ENCODE measurements around the gene ZNF101.

Gene ZNF101

GRCh38 chr19:19632661-19633060 is 36.0 kb upstream of the ZNF101 start:
- peaks cover 48 to 69% of the 10 kb centered on the region in 2 experiments for H3K36me3 ChIP-seq (ENCODE audit: control insufficient read depth in 1 of 2, insufficient read depth in 2 of 2, low read depth in 1 of 2, low read length in 2 of 2)
- no peak overlapping the region for H2AK5ac ChIP-seq (ENCODE audit: low read length, severe bottlenecking)
- no peak overlapping the region for H3K9ac ChIP-seq (ENCODE audit: low read length)
- H3K79me1 ChIP-seq (replicated peaks; ENCODE audit: low read length, poor library complexity, severe bottlenecking) = no peaks in the 10 kb centered on the region
- no peak overlapping the region for H3K4me3 ChIP-seq (ENCODE audit: insufficient read depth in 1 of 2, low read depth in 1 of 2, low read length in 2 of 2)
- no peak overlapping the region for H3K18ac ChIP-seq (ENCODE audit: low read depth in 1 of 2, low read length in 2 of 2)
- no peak overlapping the region for H2BK15ac ChIP-seq (ENCODE audit: low read depth, poor library complexity, severe bottlenecking)
- no peak overlapping the region for H2AFZ ChIP-seq (ENCODE audit: low read depth, low read length)
- H4K8ac ChIP-seq (ENCODE audit: low read length) = no peak overlapping the region
- no peak overlapping the region for H3K14ac ChIP-seq (ENCODE audit: low read length in 2 of 2)
- 91% methylated on average over 5 of the region's 5 CpGs for WGBS
- H4K91ac ChIP-seq (ENCODE audit: low read length) = no peak overlapping the region
- H2BK120ac ChIP-seq (ENCODE audit: low read depth, low read length) = no peak overlapping the region
- no peak overlapping the region for H3K27ac ChIP-seq (ENCODE audit: low read length, poor library complexity, severe bottlenecking)
- peaks cover 11% of the 10 kb centered on the region for H3K4me1 ChIP-seq (ENCODE audit: control insufficient read depth, insufficient read depth, low read depth, low read length)
- no peaks in the 10 kb centered on the region for H3K27me3 ChIP-seq (ENCODE audit: control insufficient read depth in 1 of 2, insufficient read depth in 1 of 2, low read length in 2 of 2)
- H3K4me2 ChIP-seq (ENCODE audit: low read length, poor library complexity, severe bottlenecking) = no peak overlapping the region
- no peak overlapping the region for H3K4ac ChIP-seq (ENCODE audit: low read depth in 1 of 2, low read length in 2 of 2)
- H3K9me3 ChIP-seq (ENCODE audit: control insufficient read depth, low read length) = no peaks in the 10 kb centered on the region
- no peak overlapping the region for H3K23ac ChIP-seq (ENCODE audit: low read length in 2 of 2)
- no peak overlapping the region for H2BK5ac ChIP-seq (ENCODE audit: low read depth, low read length, poor library complexity, severe bottlenecking)
- DNase-seq = no peak
- no peak overlapping the region for H2BK12ac ChIP-seq (ENCODE audit: low read length in 2 of 2)

- Histone ChIP-seq H3K18ac (ENCODE audit: low read depth in 1 of 2, low read length in 2 of 2) (no peak overlapping the region), H3K4me1 (ENCODE audit: control insufficient read depth, insufficient read depth, low read depth, low read length) (peaks cover 3% of the 10 kb centered on the region), H3K9me3 (ENCODE audit: control insufficient read depth, low read length) (no peaks in the 10 kb centered on the region), H3K14ac (ENCODE audit: low read length in 2 of 2) (no peak overlapping the region), H4K91ac (ENCODE audit: low read length) (no peak overlapping the region), H2BK15ac (ENCODE audit: low read depth, poor library complexity, severe bottlenecking) (no peak overlapping the region), H3K27me3 (ENCODE audit: control insufficient read depth in 1 of 2, insufficient read depth in 1 of 2, low read length in 2 of 2) (no peaks in the 10 kb centered on the region), H3K4ac (ENCODE audit: low read depth in 1 of 2, low read length in 2 of 2) (no peak overlapping the region), H2BK5ac (ENCODE audit: low read depth, low read length, poor library complexity, severe bottlenecking) (no peak overlapping the region), H3K4me3 (ENCODE audit: insufficient read depth in 1 of 2, low read depth in 1 of 2, low read length in 2 of 2) (no peak overlapping the region), H3K4me2 (ENCODE audit: low read length, poor library complexity, severe bottlenecking) (no peak overlapping the region), H3K36me3 (ENCODE audit: control insufficient read depth in 1 of 2, insufficient read depth in 2 of 2, low read depth in 1 of 2, low read length in 2 of 2) (peaks cover 48 to 77% of the 10 kb centered on the region in 2 experiments), H2AK5ac (ENCODE audit: low read length, severe bottlenecking) (no peak overlapping the region), H2BK120ac (ENCODE audit: low read depth, low read length) (no peak overlapping the region), H3K79me1 (replicated peaks; ENCODE audit: low read length, poor library complexity, severe bottlenecking) (no peaks in the 10 kb centered on the region), H3K9ac (ENCODE audit: low read length) (no peak overlapping the region), H2AFZ (ENCODE audit: low read depth, low read length) (no peak overlapping the region), H4K8ac (ENCODE audit: low read length) (no peak overlapping the region), H3K23ac (ENCODE audit: low read length in 2 of 2) (no peak overlapping the region), H2BK12ac (ENCODE audit: low read length in 2 of 2) (no peak overlapping the region), H3K27ac (ENCODE audit: low read length, poor library complexity, severe bottlenecking) (no peak overlapping the region)
- 97% methylated on average over 22 of the region's 22 CpGs for WGBS
- DNase-seq = no peak
Measured at GRCh38 chr19:19633711-19634515, 34.7 kb upstream of the ZNF101 start.

- no peak overlapping the region for H2BK120ac ChIP-seq (ENCODE audit: low read depth, low read length)
- no peaks in the 10 kb centered on the region for H3K9me3 ChIP-seq (ENCODE audit: control insufficient read depth, low read length)
Measured at GRCh38 chr19:19634516-19635312, 33.9 kb upstream of the ZNF101 start.

GRCh38 chr19:19635313-19635702 is 33.3 kb upstream of the ZNF101 start:
- no peak overlapping the region for H3K9ac ChIP-seq (ENCODE audit: low read length)
- H3K36me3 ChIP-seq (ENCODE audit: control insufficient read depth in 1 of 2, insufficient read depth in 2 of 2, low read depth in 1 of 2, low read length in 2 of 2) = peaks cover 52 to 79% of the 10 kb centered on the region in 2 experiments
- no peaks in the 10 kb centered on the region for H3K9me3 ChIP-seq (ENCODE audit: control insufficient read depth, low read length)
- H2BK120ac ChIP-seq (ENCODE audit: low read depth, low read length) = no peak overlapping the region
- H3K14ac ChIP-seq (ENCODE audit: low read length in 2 of 2) = no peak overlapping the region
- no peaks in the 10 kb centered on the region for H3K79me1 ChIP-seq (replicated peaks; ENCODE audit: low read length, poor library complexity, severe bottlenecking)
- H3K4me1 ChIP-seq (ENCODE audit: control insufficient read depth, insufficient read depth, low read depth, low read length) = peaks cover 3% of the 10 kb centered on the region
- H2BK5ac ChIP-seq (ENCODE audit: low read depth, low read length, poor library complexity, severe bottlenecking) = no peak overlapping the region
- no peak overlapping the region for H2BK12ac ChIP-seq (ENCODE audit: low read length in 2 of 2)
- H3K4ac ChIP-seq (ENCODE audit: low read depth in 1 of 2, low read length in 2 of 2) = no peak overlapping the region
- no peak overlapping the region for H3K4me2 ChIP-seq (ENCODE audit: low read length, poor library complexity, severe bottlenecking)
- H2BK15ac ChIP-seq (ENCODE audit: low read depth, poor library complexity, severe bottlenecking) = no peak overlapping the region
- no peak overlapping the region for H4K8ac ChIP-seq (ENCODE audit: low read length)
- H3K18ac ChIP-seq (ENCODE audit: low read depth in 1 of 2, low read length in 2 of 2) = no peak overlapping the region
- H3K23ac ChIP-seq (ENCODE audit: low read length in 2 of 2) = no peak overlapping the region
- no peak for DNase-seq
- H3K27ac ChIP-seq (ENCODE audit: low read length, poor library complexity, severe bottlenecking) = no peak overlapping the region
- no peak overlapping the region for H3K4me3 ChIP-seq (ENCODE audit: insufficient read depth in 1 of 2, low read depth in 1 of 2, low read length in 2 of 2)
- 98% methylated on average over 14 of the region's 14 CpGs for WGBS
- no peaks in the 10 kb centered on the region for H3K27me3 ChIP-seq (ENCODE audit: control insufficient read depth in 1 of 2, insufficient read depth in 1 of 2, low read length in 2 of 2)
- H4K91ac ChIP-seq (ENCODE audit: low read length) = no peak overlapping the region
- H2AFZ ChIP-seq (ENCODE audit: low read depth, low read length) = no peak overlapping the region
- no peak overlapping the region for H2AK5ac ChIP-seq (ENCODE audit: low read length, severe bottlenecking)

More at GRCh38 chr19:19634516-19635312, 33.9 kb upstream of the ZNF101 start:
- no peak overlapping the region for H3K18ac ChIP-seq (ENCODE audit: low read depth in 1 of 2, low read length in 2 of 2)
- H3K9ac ChIP-seq (ENCODE audit: low read length) = no peak overlapping the region
- no peak for DNase-seq
- peaks cover 49 to 79% of the 10 kb centered on the region in 2 experiments for H3K36me3 ChIP-seq (ENCODE audit: control insufficient read depth in 1 of 2, insufficient read depth in 2 of 2, low read depth in 1 of 2, low read length in 2 of 2)
- no peak overlapping the region for H2BK12ac ChIP-seq (ENCODE audit: low read length in 2 of 2)
- no peak overlapping the region for H4K8ac ChIP-seq (ENCODE audit: low read length)
- H3K4me2 ChIP-seq (ENCODE audit: low read length, poor library complexity, severe bottlenecking) = no peak overlapping the region
- H2AK5ac ChIP-seq (ENCODE audit: low read length, severe bottlenecking) = no peak overlapping the region
- H3K79me1 ChIP-seq (replicated peaks; ENCODE audit: low read length, poor library complexity, severe bottlenecking) = no peaks in the 10 kb centered on the region
- H2AFZ ChIP-seq (ENCODE audit: low read depth, low read length) = no peak overlapping the region
- H4K91ac ChIP-seq (ENCODE audit: low read length) = no peak overlapping the region
- no peak overlapping the region for H3K14ac ChIP-seq (ENCODE audit: low read length in 2 of 2)
- no peak overlapping the region for H3K4me3 ChIP-seq (ENCODE audit: insufficient read depth in 1 of 2, low read depth in 1 of 2, low read length in 2 of 2)
- H3K4ac ChIP-seq (ENCODE audit: low read depth in 1 of 2, low read length in 2 of 2) = no peak overlapping the region
- H3K4me1 ChIP-seq (ENCODE audit: control insufficient read depth, insufficient read depth, low read depth, low read length) = peaks cover 3% of the 10 kb centered on the region
- H3K27me3 ChIP-seq (ENCODE audit: control insufficient read depth in 1 of 2, insufficient read depth in 1 of 2, low read length in 2 of 2) = no peaks in the 10 kb centered on the region
- no peak overlapping the region for H3K23ac ChIP-seq (ENCODE audit: low read length in 2 of 2)
- H2BK5ac ChIP-seq (ENCODE audit: low read depth, low read length, poor library complexity, severe bottlenecking) = no peak overlapping the region
- WGBS = 96% methylated on average over 36 of the region's 36 CpGs
- H2BK15ac ChIP-seq (ENCODE audit: low read depth, poor library complexity, severe bottlenecking) = no peak overlapping the region
- no peak overlapping the region for H3K27ac ChIP-seq (ENCODE audit: low read length, poor library complexity, severe bottlenecking)

Data from mesenchymal stem cell (in vitro differentiated cells and primary cell).